ENCODE data around the gene THOC7.

Gene THOC7

GRCh38 chr3:63845215-63845614 is 18.4 kb downstream of the THOC7 start:
- no peaks in the 10 kb centered on the region for H3F3A ChIP-seq (ENCODE audit: low read depth)
- no peaks in the 10 kb centered on the region for H3K9me2 ChIP-seq (replicated peaks; ENCODE audit: low read depth, low read length)
- no peak overlapping the region for H2AFZ ChIP-seq (ENCODE audit: low read length)
- no peak overlapping the region for H3K4me2 ChIP-seq (ENCODE audit: low read depth, low read length, poor library complexity, severe bottlenecking)
- no peak overlapping the region for H3K4me3 ChIP-seq (ENCODE audit: low read length, poor library complexity, severe bottlenecking)
- no peak overlapping the region for H3K9ac ChIP-seq (ENCODE audit: low read depth, low read length, poor library complexity, severe bottlenecking)
- H3K27me3 ChIP-seq (ENCODE audit: insufficient read depth, low read length, poor library complexity, severe bottlenecking) = no peaks in the 10 kb centered on the region
- H3K79me2 ChIP-seq (ENCODE audit: insufficient read depth, low read length) = no peaks in the 10 kb centered on the region
- no peaks in the 10 kb centered on the region for H3K36me3 ChIP-seq (ENCODE audit: insufficient read depth, low read length)
- no peak for TF ChIP-seq EZH2phosphoT487 (IDR thresholded peaks at IDR 0.05; ENCODE audit: borderline replicate concordance)
- TF ChIP-seq CTCF (conservative IDR thresholded peaks at IDR 0.05; ENCODE audit: low read length) = no peak
- H4K20me1 ChIP-seq (ENCODE audit: insufficient read depth, low read length, poor library complexity, severe bottlenecking) = no peaks in the 10 kb centered on the region
- H3K9me3 ChIP-seq (ENCODE audit: insufficient read depth, low read depth, low read length) = peaks cover 3% of the 10 kb centered on the region; the same call in 1 of the 2 replicates
- H3K4me1 ChIP-seq (ENCODE audit: insufficient read depth, low read length, poor library complexity, severe bottlenecking) = no peaks in the 10 kb centered on the region

GRCh38 chr3:63842127-63842526 is 21.5 kb downstream of the THOC7 start:
- Histone ChIP-seq H3K9me3 (ENCODE audit: insufficient read depth, low read depth, low read length) (peaks cover 3% of the 10 kb centered on the region; the same call in 1 of the 2 replicates), H4K20me1 (ENCODE audit: insufficient read depth, low read length, poor library complexity, severe bottlenecking) (no peaks in the 10 kb centered on the region)

GRCh38 chr3:63841704-63842103 is 21.9 kb downstream of the THOC7 start:
- H2AFZ ChIP-seq (ENCODE audit: low read length) = no peak overlapping the region
- H3K4me1 ChIP-seq (ENCODE audit: insufficient read depth, low read length, poor library complexity, severe bottlenecking) = no peaks in the 10 kb centered on the region
- H3K9me3 ChIP-seq (ENCODE audit: insufficient read depth, low read depth, low read length) = peaks cover 3% of the 10 kb centered on the region; the same call in 1 of the 2 replicates
- H3K27me3 ChIP-seq (ENCODE audit: insufficient read depth, low read length, poor library complexity, severe bottlenecking) = no peaks in the 10 kb centered on the region
- H3K79me2 ChIP-seq (ENCODE audit: insufficient read depth, low read length) = no peaks in the 10 kb centered on the region
- H3K9ac ChIP-seq (ENCODE audit: low read depth, low read length, poor library complexity, severe bottlenecking) = no peak overlapping the region
- no peaks in the 10 kb centered on the region for H4K20me1 ChIP-seq (ENCODE audit: insufficient read depth, low read length, poor library complexity, severe bottlenecking)
- H3K4me2 ChIP-seq (ENCODE audit: low read depth, low read length, poor library complexity, severe bottlenecking) = no peak overlapping the region
- no peaks in the 10 kb centered on the region for H3F3A ChIP-seq (ENCODE audit: low read depth)
- H3K36me3 ChIP-seq (ENCODE audit: insufficient read depth, low read length) = no peaks in the 10 kb centered on the region
- no peak overlapping the region for H3K4me3 ChIP-seq (ENCODE audit: low read length, poor library complexity, severe bottlenecking)
- TF ChIP-seq CTCF (conservative IDR thresholded peaks at IDR 0.05; ENCODE audit: low read length) (no peak), EZH2phosphoT487 (IDR thresholded peaks at IDR 0.05; ENCODE audit: borderline replicate concordance) (no peak)
- no peaks in the 10 kb centered on the region for H3K9me2 ChIP-seq (replicated peaks; ENCODE audit: low read depth, low read length)

More at GRCh38 chr3:63842127-63842526, 21.5 kb downstream of the THOC7 start:
- H3K79me2 ChIP-seq (ENCODE audit: insufficient read depth, low read length) = no peaks in the 10 kb centered on the region
- H3K9me2 ChIP-seq (replicated peaks; ENCODE audit: low read depth, low read length) = no peaks in the 10 kb centered on the region
- H3K4me3 ChIP-seq (ENCODE audit: low read length, poor library complexity, severe bottlenecking) = no peak overlapping the region
- H3K9ac ChIP-seq (ENCODE audit: low read depth, low read length, poor library complexity, severe bottlenecking) = no peak overlapping the region
- TF ChIP-seq CTCF (conservative IDR thresholded peaks at IDR 0.05; ENCODE audit: low read length) (no peak), EZH2phosphoT487 (IDR thresholded peaks at IDR 0.05; ENCODE audit: borderline replicate concordance) (no peak)
- no peaks in the 10 kb centered on the region for H3K4me1 ChIP-seq (ENCODE audit: insufficient read depth, low read length, poor library complexity, severe bottlenecking)
- H2AFZ ChIP-seq (ENCODE audit: low read length) = no peak overlapping the region
- no peak overlapping the region for H3K4me2 ChIP-seq (ENCODE audit: low read depth, low read length, poor library complexity, severe bottlenecking)
- no peaks in the 10 kb centered on the region for H3K36me3 ChIP-seq (ENCODE audit: insufficient read depth, low read length)
- no peaks in the 10 kb centered on the region for H3F3A ChIP-seq (ENCODE audit: low read depth)
- no peaks in the 10 kb centered on the region for H3K27me3 ChIP-seq (ENCODE audit: insufficient read depth, low read length, poor library complexity, severe bottlenecking)

All from Loucy (cell line).